Measurements from ENCODE around the gene PLD6. TPM values are rescaled to one million over a fixed set of nuclear protein-coding genes. Genes with fewer than 3 reads are reported as not detected.

The PLD6 gene
- total RNA-seq, 1 experiment from 2014 or later, result 0.09 TPM

GRCh38 chr17:17232303-17232621 lies 26.1 kb upstream of the PLD6 start:
- Histone ChIP-seq H2BK20ac (ENCODE audit: low read depth, low read length, poor library complexity, severe bottlenecking) (no peak overlapping the region), H3K9ac (ENCODE audit: extremely low read depth, insufficient read length, low read length) (no peak overlapping the region), H4K20me1 (ENCODE audit: control insufficient read depth, insufficient read depth, insufficient read length) (no peaks in the 10 kb centered on the region), H3K23ac (ENCODE audit: insufficient read length, low read depth, low read length) (no peak overlapping the region), H3K18ac (ENCODE audit: insufficient read length, low read depth, low read length) (no peak overlapping the region), H3K27ac (ENCODE audit: insufficient read length, low read depth, low read length) (no peak overlapping the region), H4K91ac (ENCODE audit: insufficient read length, low read depth, low read length) (no peak overlapping the region), H3K23me2 (ENCODE audit: insufficient read length, low read depth, low read length, poor library complexity, severe bottlenecking) (peaks cover 5% of the 10 kb centered on the region), H3T11ph (ENCODE audit: low read length) (no peak overlapping the region), H3K79me2 (ENCODE audit: insufficient read depth, low read length) (peaks cover 9% of the 10 kb centered on the region; the same call in 1 of the 2 replicates), H2AK5ac (ENCODE audit: insufficient read length, low read length) (no peak overlapping the region), H3K56ac (ENCODE audit: insufficient read length, low read depth, low read length) (no peak overlapping the region), H2BK12ac (ENCODE audit: insufficient read length, low read depth, low read length) (no peak overlapping the region), H3K9me3 (ENCODE audit: control insufficient read depth, low read depth, low read length) (no peaks in the 10 kb centered on the region), H4K5ac (ENCODE audit: insufficient read length, low read depth, low read length) (no peak overlapping the region), H2BK15ac (ENCODE audit: low read depth, low read length) (no peak overlapping the region), H2BK5ac (ENCODE audit: insufficient read length, low read length) (no peak overlapping the region), H3K4me2 (ENCODE audit: insufficient read depth, insufficient read length, low read length) (no peak overlapping the region), H3K14ac (ENCODE audit: insufficient read depth, low read length) (no peak overlapping the region), H3K27me3 (ENCODE audit: insufficient read depth, low read length) (no peaks in the 10 kb centered on the region), H2AFZ (ENCODE audit: low read length) (no peak overlapping the region), H3K79me1 (ENCODE audit: insufficient read depth, low read depth, low read length, poor library complexity, severe bottlenecking) (peaks cover 3% of the 10 kb centered on the region), H3K4ac (ENCODE audit: low read depth, low read length) (no peak overlapping the region), H3K4me1 (ENCODE audit: insufficient read depth, low read length) (peaks cover 11% of the 10 kb centered on the region), H4K8ac (replicated peaks; ENCODE audit: insufficient read length, low read depth, low read length) (no peak overlapping the region), H2BK120ac (ENCODE audit: low read depth, low read length, poor library complexity, severe bottlenecking) (no peak overlapping the region)
- Mint-ChIP-seq H3K27ac (no peak overlapping the region; a peak in 2 of 7 replicates), H3K4me1 (peaks cover 14% of the 10 kb centered on the region in 2 experiments), H3K36me3 (ENCODE audit: insufficient read depth in 1 of 3, low read depth in 3 of 3) (peaks cover 19 to 49% (median 47%) of the 10 kb centered on the region in 3 experiments; a peak in 6 of 7 replicates), H3K27me3 (ENCODE audit: low read depth) (no peaks in the 10 kb centered on the region), H3K4me3 (no peak overlapping the region), H3K9me3 (no peaks in the 10 kb centered on the region)
- no peak for DNase-seq
- WGBS (ENCODE audit: extremely low coverage, insufficient read length, low lambda C conversion rate), result no CpG with 5 or more reads among the region's 11 CpGs
- TF ChIP-seq, protein P1, sequence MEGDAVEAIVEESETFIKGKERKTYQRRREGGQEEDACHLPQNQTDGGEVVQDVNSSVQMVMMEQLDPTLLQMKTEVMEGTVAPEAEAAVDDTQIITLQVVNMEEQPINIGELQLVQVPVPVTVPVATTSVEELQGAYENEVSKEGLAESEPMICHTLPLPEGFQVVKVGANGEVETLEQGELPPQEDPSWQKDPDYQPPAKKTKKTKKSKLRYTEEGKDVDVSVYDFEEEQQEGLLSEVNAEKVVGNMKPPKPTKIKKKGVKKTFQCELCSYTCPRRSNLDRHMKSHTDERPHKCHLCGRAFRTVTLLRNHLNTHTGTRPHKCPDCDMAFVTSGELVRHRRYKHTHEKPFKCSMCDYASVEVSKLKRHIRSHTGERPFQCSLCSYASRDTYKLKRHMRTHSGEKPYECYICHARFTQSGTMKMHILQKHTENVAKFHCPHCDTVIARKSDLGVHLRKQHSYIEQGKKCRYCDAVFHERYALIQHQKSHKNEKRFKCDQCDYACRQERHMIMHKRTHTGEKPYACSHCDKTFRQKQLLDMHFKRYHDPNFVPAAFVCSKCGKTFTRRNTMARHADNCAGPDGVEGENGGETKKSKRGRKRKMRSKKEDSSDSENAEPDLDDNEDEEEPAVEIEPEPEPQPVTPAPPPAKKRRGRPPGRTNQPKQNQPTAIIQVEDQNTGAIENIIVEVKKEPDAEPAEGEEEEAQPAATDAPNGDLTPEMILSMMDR (conservative IDR thresholded peaks at IDR 0.05), result no peak

Measured in H9 (cell line).